OCI-LY3 (cell line): ENCODE results near the gene EYS.
"Not testable (repeated sequence)": the region's sequence is repeated elsewhere in the genome, so short reads cannot be mapped to it uniquely, and the experiment has no call there.

Experiments
- CTCF ChIP-seq: fragments of 200-600, 300-600 bp; sonication (generic); IDR thresholded peaks from 2 replicates; pipeline ENCODE4 v1.5.1; 2014; ENCODE audit warnings: antibody characterized with exemption, low read length, low read depth
- EZH2phosphoT487 ChIP-seq: fragments of 200-600 bp; shearing (Covaris generic); IDR thresholded peaks from 2 replicates; pipeline ENCODE4 v1.6.1; 2018; ENCODE audit warnings: antibody characterized with exemption, mixed run types, low read depth

GRCh38 chr6:63757275-63757674, 1949.8 kb downstream of the EYS start:
- TF ChIP-seq CTCF, EZH2phosphoT487: not testable (repeated sequence)
